Omental fat pad (tissue), 4 donors: ENCODE data around the gene HDAC11. TPM values are rescaled to one million over a fixed set of nuclear protein-coding genes. Genes with fewer than 3 reads are reported as not detected.

Source experiments
- ATAC-seq: fragments of 150-250 bp; one replicate; pipeline ENCODE4 v1.9.1; 2016; ENCODE audit warnings: mild to moderate bottlenecking, moderate library complexity; ENCODE audit not compliant: low FRiP score
- DNase-seq: peaks from one replicate; pipeline ENCODE4 v3.0.0-alpha.2; 2019; ENCODE audit warnings: low spot score
- CTCF ChIP-seq, 3 donors: fragments of 450-650 bp; IDR thresholded peaks; one replicate each; pipeline ENCODE4 v1.5.1; 2016 to 2017; ENCODE audit warnings: antibody characterized with exemption in 3 of 3, mild to moderate bottlenecking in 3 of 3, moderate library complexity in 2 of 3
- total RNA-seq, 4 donors: library from RNA; depleted of rRNA; stranded (reverse); fragments of >200 nt; gene quantifications; one replicate each; pipeline ENCODE4 v1.1.0, GENCODE V29; 2016

The HDAC11 gene
- total RNA-seq, 4 donors from 2014 or later, result 5.9 to 22.2 (median 9.3) TPM

- no peak for DNase-seq
- no peak for ATAC-seq
- no peak for TF ChIP-seq CTCF (IDR thresholded peaks at IDR 0.05)
These were observed 50.3 kb downstream of the HDAC11 start for GRCh38 chr3:13530241-13531009.

- DNase-seq (no peak), ATAC-seq (peak; percentile 46)
- TF ChIP-seq CTCF (IDR thresholded peaks at IDR 0.05), result no peak
These were observed 52.0 kb downstream of the HDAC11 start for GRCh38 chr3:13532085-13532484.

GRCh38 chr3:13532631-13533030 is 52.5 kb downstream of the HDAC11 start:
- no peak for ATAC-seq
- no peak for DNase-seq

GRCh38 chr3:13533885-13534301 is 53.8 kb downstream of the HDAC11 start:
- ATAC-seq (no peak), DNase-seq (no peak)

More at GRCh38 chr3:13532631-13533030, 52.5 kb downstream of the HDAC11 start:
- TF ChIP-seq CTCF (IDR thresholded peaks at IDR 0.05), result no peak

GRCh38 chr3:13535526-13535875 is 55.4 kb downstream of the HDAC11 start:
- ATAC-seq (no peak), DNase-seq (no peak)
- no peak for TF ChIP-seq CTCF (IDR thresholded peaks at IDR 0.05)

More at GRCh38 chr3:13533885-13534301, 53.8 kb downstream of the HDAC11 start:
- TF ChIP-seq CTCF (IDR thresholded peaks at IDR 0.05), result no peak

GRCh38 chr3:13535905-13536304 is 55.8 kb downstream of the HDAC11 start:
- ATAC-seq (no peak), DNase-seq (no peak)

More at GRCh38 chr3:13535905-13536304, 55.8 kb downstream of the HDAC11 start:
- no peak for TF ChIP-seq CTCF (IDR thresholded peaks at IDR 0.05)
